ENCODE results near the gene DIP2C. TPM values are rescaled to one million over a fixed set of nuclear protein-coding genes. Genes with fewer than 3 reads are reported as not detected.

The DIP2C gene
- total RNA-seq, 1 donor from 2014 or later = 23.1 TPM

GRCh38 chr10:664301-664700 lies 25.2 kb downstream of the DIP2C start:
- no peak for TF ChIP-seq CTCF (conservative IDR thresholded peaks at IDR 0.05)
- Mint-ChIP-seq H3K27me3 (no peaks in the 10 kb centered on the region), H3K4me3 (no peak overlapping the region), H3K27ac (no peak overlapping the region), H3K9me3 (no peaks in the 10 kb centered on the region), H3K4me1 (ENCODE audit: unreplicated experiment) (peaks cover 38% of the 10 kb centered on the region), H3K36me3 (no peaks in the 10 kb centered on the region)
- DNase-seq (ENCODE audit: extremely low spot score, unreplicated experiment) = peak; percentile 8

GRCh38 chr10:663831-664251 lies 25.6 kb downstream of the DIP2C start:
- no peaks in the 10 kb centered on the region for H3K9me3 Mint-ChIP-seq
- H3K27ac Mint-ChIP-seq = no peak overlapping the region
- DNase-seq (ENCODE audit: extremely low spot score, unreplicated experiment) = peak; percentile 31
- H3K4me1 Mint-ChIP-seq (ENCODE audit: unreplicated experiment) = peaks cover 42% of the 10 kb centered on the region
- H3K36me3 Mint-ChIP-seq = no peaks in the 10 kb centered on the region
- no peak overlapping the region for H3K4me3 Mint-ChIP-seq
- H3K27me3 Mint-ChIP-seq = no peaks in the 10 kb centered on the region
- TF ChIP-seq CTCF (conservative IDR thresholded peaks at IDR 0.05) = no peak

GRCh38 chr10:663466-663751 lies 26.1 kb downstream of the DIP2C start:
- Mint-ChIP-seq H3K4me1 (ENCODE audit: unreplicated experiment) (peaks cover 44% of the 10 kb centered on the region), H3K27me3 (no peaks in the 10 kb centered on the region), H3K36me3 (no peaks in the 10 kb centered on the region), H3K9me3 (no peaks in the 10 kb centered on the region), H3K4me3 (no peak overlapping the region), H3K27ac (no peak overlapping the region)
- TF ChIP-seq CTCF (conservative IDR thresholded peaks at IDR 0.05) = no peak
- peak; percentile 13 for DNase-seq (ENCODE audit: extremely low spot score, unreplicated experiment)

- Mint-ChIP-seq H3K4me3 (peak overlapping the region; percentile 10), H3K9me3 (no peaks in the 10 kb centered on the region), H3K27me3 (no peaks in the 10 kb centered on the region), H3K4me1 (ENCODE audit: unreplicated experiment) (peaks cover 44% of the 10 kb centered on the region), H3K27ac (peak overlapping the region; percentile 21), H3K36me3 (no peaks in the 10 kb centered on the region)
- DNase-seq (ENCODE audit: extremely low spot score, unreplicated experiment) = peak; percentile 40
- TF ChIP-seq CTCF (conservative IDR thresholded peaks at IDR 0.05) = no peak
Observed at GRCh38 chr10:662686-663465, 26.6 kb downstream of the DIP2C start.

GRCh38 chr10:662223-662605 lies 27.3 kb downstream of the DIP2C start:
- Mint-ChIP-seq H3K4me1 (ENCODE audit: unreplicated experiment) (peaks cover 44% of the 10 kb centered on the region), H3K4me3 (no peak overlapping the region), H3K36me3 (no peaks in the 10 kb centered on the region), H3K27ac (peak overlapping the region; percentile 69), H3K9me3 (no peaks in the 10 kb centered on the region), H3K27me3 (no peaks in the 10 kb centered on the region)
- no peak for TF ChIP-seq CTCF (conservative IDR thresholded peaks at IDR 0.05)
- peak; percentile 24 for DNase-seq (ENCODE audit: extremely low spot score, unreplicated experiment)

All from type B pancreatic cell (in vitro differentiated cells).